Spleen (tissue), 7 donors: ENCODE measurements around the gene CEACAM4.

Source experiments
- POLR2AphosphoS5 ChIP-seq, 3 donors: sonication (generic); formaldehyde crosslinking; IDR thresholded peaks; one replicate each; pipeline ENCODE4 v1.5.1; 2017; ENCODE audit warnings: antibody characterized with exemption in 3 of 3
- TF ChIP-seq, protein P1 (sequence below), 11 experiments: fragments of 200-600 bp in 7 of 11; fragments of 450-650 bp in 4 of 11; sonication (generic) in 4 of 11; IDR thresholded peaks in 8 of 11; conservative IDR thresholded peaks in 3 of 11; 1 replicate in 7 of 11; 2 replicates in 4 of 11; pipeline versions ENCODE4 v1.4.0 to v1.8.0; 2016 to 2021; ENCODE audit warnings: antibody characterized with exemption in 11 of 11, inconsistent platforms in 4 of 11, mild to moderate bottlenecking in 1 of 11
- donor health status: DM: no; HTN: no; CAD: no; lungs with moderate emphysema.
- donor health status: DM: no; HTN: no; CAD: no.
- donor health status: DM: no; HTN: no; CAD: no.

DNA sequence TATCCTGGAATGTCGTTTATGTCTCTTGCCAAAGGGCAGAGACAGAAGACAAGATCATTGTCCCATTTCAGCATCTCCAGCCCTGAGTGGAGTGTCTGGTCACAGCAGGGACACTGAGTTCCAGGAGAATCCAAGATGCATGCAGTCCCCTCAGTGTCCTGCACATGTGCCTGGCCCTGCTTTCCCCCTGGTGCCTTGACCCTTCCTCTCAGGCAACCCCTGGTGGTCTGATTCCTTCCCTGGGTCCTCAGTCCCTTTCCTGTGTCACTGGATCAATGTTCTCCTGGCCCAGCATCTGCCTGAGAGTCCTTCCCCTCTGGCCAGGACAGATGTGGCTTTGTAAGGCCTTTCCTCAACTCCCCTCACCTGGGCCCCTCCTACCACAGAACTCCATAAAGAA, 41.9 kb downstream of the CEACAM4 start:
- TF ChIP-seq, protein P1, sequence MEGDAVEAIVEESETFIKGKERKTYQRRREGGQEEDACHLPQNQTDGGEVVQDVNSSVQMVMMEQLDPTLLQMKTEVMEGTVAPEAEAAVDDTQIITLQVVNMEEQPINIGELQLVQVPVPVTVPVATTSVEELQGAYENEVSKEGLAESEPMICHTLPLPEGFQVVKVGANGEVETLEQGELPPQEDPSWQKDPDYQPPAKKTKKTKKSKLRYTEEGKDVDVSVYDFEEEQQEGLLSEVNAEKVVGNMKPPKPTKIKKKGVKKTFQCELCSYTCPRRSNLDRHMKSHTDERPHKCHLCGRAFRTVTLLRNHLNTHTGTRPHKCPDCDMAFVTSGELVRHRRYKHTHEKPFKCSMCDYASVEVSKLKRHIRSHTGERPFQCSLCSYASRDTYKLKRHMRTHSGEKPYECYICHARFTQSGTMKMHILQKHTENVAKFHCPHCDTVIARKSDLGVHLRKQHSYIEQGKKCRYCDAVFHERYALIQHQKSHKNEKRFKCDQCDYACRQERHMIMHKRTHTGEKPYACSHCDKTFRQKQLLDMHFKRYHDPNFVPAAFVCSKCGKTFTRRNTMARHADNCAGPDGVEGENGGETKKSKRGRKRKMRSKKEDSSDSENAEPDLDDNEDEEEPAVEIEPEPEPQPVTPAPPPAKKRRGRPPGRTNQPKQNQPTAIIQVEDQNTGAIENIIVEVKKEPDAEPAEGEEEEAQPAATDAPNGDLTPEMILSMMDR (IDR thresholded peaks at IDR 0.05 in 8 of 11, conservative IDR thresholded peaks at IDR 0.05 in 3 of 11), result no peak
- no peak for TF ChIP-seq POLR2AphosphoS5 (IDR thresholded peaks at IDR 0.05)
